Endodermal cell (in vitro differentiated cells): ENCODE measurements around the gene REXO1. TPM values are rescaled to one million over a fixed set of nuclear protein-coding genes. Genes with fewer than 3 reads are reported as not detected.
A peak's percentile ranks its signal among the peaks of the same experiment; 100 is the strongest.

Experiments used
- DNase-seq: peaks from one replicate; pipeline ENCODE4 v3.0.0-alpha.2; 2017
- H3K27ac ChIP-seq: 2 replicates; pipeline ENCODE4 v1.5.1; 2013; ENCODE audit warnings: mild to moderate bottlenecking, low read depth, low read length, moderate library complexity
- H3K27me3 ChIP-seq: 2 replicates; pipeline ENCODE4 v1.6.1; 2013; ENCODE audit warnings: mild to moderate bottlenecking, low read length, moderate library complexity; ENCODE audit not compliant: insufficient read depth, control insufficient read depth, poor library complexity, severe bottlenecking
- H3K36me3 ChIP-seq: 2 replicates; pipeline ENCODE4 v1.7.0; 2013; ENCODE audit warnings: mild to moderate bottlenecking, low read length, moderate library complexity; ENCODE audit not compliant: control insufficient read depth, insufficient read depth
- H3K4me1 ChIP-seq: one replicate; pipeline ENCODE4 v1.7.0; 2013; ENCODE audit warnings: low read length; ENCODE audit not compliant: control insufficient read depth, insufficient read depth
- H3K4me3 ChIP-seq: 2 replicates; pipeline ENCODE4 v1.5.1; 2013; ENCODE audit warnings: mild to moderate bottlenecking, low read length, moderate library complexity
- H3K9ac ChIP-seq: 2 replicates; pipeline ENCODE4 v1.6.1; 2013; ENCODE audit warnings: mild to moderate bottlenecking, low read length, moderate library complexity; ENCODE audit not compliant: poor library complexity, severe bottlenecking; ENCODE audit errors: extremely low read depth
- H3K9me3 ChIP-seq: 2 replicates; pipeline ENCODE4 v1.6.1; 2013; ENCODE audit warnings: mild to moderate bottlenecking, low read length, moderate library complexity; ENCODE audit not compliant: control insufficient read depth
- H3K27ac Mint-ChIP-seq: 2 replicates; pipeline ENCODE4 v1.8.0; 2020; ENCODE audit warnings: mixed read lengths
- H3K27me3 Mint-ChIP-seq: 2 replicates; pipeline ENCODE4 v1.8.0; 2021; ENCODE audit warnings: mild to moderate bottlenecking, mixed read lengths; ENCODE audit not compliant: insufficient read depth
- H3K36me3 Mint-ChIP-seq: 2 replicates; pipeline ENCODE4 v1.8.0; 2020; ENCODE audit warnings: low read depth, mixed read lengths
- H3K4me1 Mint-ChIP-seq: 2 replicates; pipeline ENCODE4 v1.8.0; 2020; ENCODE audit warnings: mixed read lengths
- H3K4me3 Mint-ChIP-seq: 2 replicates; pipeline ENCODE4 v1.8.0; 2020; ENCODE audit warnings: mild to moderate bottlenecking, moderate library complexity, mixed read lengths
- H3K9me3 Mint-ChIP-seq: 2 replicates; pipeline ENCODE4 v1.8.0; 2020; ENCODE audit warnings: mild to moderate bottlenecking, mixed read lengths
- WGBS, 2 experiments: methylation state at CpG; one replicate each; pipeline versions ENCODE4 v1.1.5 to v1.1.7; 2013; ENCODE audit warnings: missing lambda C conversion rate in 2 of 2, mixed read lengths in 1 of 2; ENCODE audit not compliant: insufficient coverage in 1 of 2, insufficient read length in 1 of 2; 5-methylcytosine and 5-hydroxymethylcytosine counted together
- total RNA-seq, 2 donors: library from RNA; stranded (reverse); fragmentation: NEBNext Ultra II Directional in 1 of 2; extraction: Animal tissue kit (Norgen Biotek cat#: 25700) in 1 of 2; gene quantifications; 2 replicates in 1 of 2; 3 replicates in 1 of 2; pipeline ENCODE4 v1.2.1, GENCODE V29; 2021
- TF ChIP-seq, protein P1 (sequence below): fragments of 200-600 bp; sonication (generic); conservative IDR thresholded peaks from 2 replicates; pipeline ENCODE4 v1.5.0; 2021; ENCODE audit warnings: antibody characterized with exemption, mild to moderate bottlenecking

The REXO1 gene
- total RNA-seq, 2 donors from 2014 or later: 51.6 to 56.4 TPM

GRCh38 chr19:1843646-1844394 lies 4.5 kb downstream of the REXO1 start:
- 91% methylated on average over 18 to 25 of the region's 25 CpGs for WGBS, 2 experiments
- no peak overlapping the region for H3K4me3 Mint-ChIP-seq
- peak overlapping the region; percentile 48 for H3K27ac Mint-ChIP-seq
- TF ChIP-seq, protein P1, sequence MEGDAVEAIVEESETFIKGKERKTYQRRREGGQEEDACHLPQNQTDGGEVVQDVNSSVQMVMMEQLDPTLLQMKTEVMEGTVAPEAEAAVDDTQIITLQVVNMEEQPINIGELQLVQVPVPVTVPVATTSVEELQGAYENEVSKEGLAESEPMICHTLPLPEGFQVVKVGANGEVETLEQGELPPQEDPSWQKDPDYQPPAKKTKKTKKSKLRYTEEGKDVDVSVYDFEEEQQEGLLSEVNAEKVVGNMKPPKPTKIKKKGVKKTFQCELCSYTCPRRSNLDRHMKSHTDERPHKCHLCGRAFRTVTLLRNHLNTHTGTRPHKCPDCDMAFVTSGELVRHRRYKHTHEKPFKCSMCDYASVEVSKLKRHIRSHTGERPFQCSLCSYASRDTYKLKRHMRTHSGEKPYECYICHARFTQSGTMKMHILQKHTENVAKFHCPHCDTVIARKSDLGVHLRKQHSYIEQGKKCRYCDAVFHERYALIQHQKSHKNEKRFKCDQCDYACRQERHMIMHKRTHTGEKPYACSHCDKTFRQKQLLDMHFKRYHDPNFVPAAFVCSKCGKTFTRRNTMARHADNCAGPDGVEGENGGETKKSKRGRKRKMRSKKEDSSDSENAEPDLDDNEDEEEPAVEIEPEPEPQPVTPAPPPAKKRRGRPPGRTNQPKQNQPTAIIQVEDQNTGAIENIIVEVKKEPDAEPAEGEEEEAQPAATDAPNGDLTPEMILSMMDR: peak; percentile 65
- Histone ChIP-seq H3K4me1 (peaks cover 3% of the 10 kb centered on the region), H3K4me3 (no peak overlapping the region), H3K36me3 (peaks cover 11% of the 10 kb centered on the region), H3K9me3 (no peaks in the 10 kb centered on the region), H3K9ac (no peak overlapping the region), H3K27me3 (no peaks in the 10 kb centered on the region), H3K27ac (no peak overlapping the region)
- H3K9me3 Mint-ChIP-seq: no peaks in the 10 kb centered on the region
- H3K36me3 Mint-ChIP-seq: peaks cover 1% of the 10 kb centered on the region
- peak; percentile 84 for DNase-seq
- H3K27me3 Mint-ChIP-seq: no peaks in the 10 kb centered on the region
- H3K4me1 Mint-ChIP-seq: peaks cover 9% of the 10 kb centered on the region

DNA sequence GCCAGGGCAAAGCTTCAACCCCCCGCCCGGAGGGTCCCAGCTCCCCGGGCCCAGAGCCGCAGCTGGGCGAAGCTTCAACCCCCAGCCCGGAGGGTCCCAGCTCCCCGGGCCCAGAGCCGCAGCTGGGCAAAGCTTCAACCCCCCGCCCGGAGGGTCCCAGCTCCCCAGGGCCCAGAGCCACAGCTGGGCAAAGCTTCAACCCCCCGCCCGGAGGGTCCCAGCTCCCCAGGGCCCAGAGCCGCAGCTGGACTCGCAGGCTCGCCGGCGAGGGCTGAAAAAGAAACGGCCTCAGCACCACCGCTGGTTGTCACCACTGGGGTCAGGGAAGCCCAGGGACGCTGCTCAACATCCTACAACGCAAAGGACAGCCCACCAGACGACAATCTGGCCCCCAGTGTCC lies 5.2 kb downstream of the REXO1 start:
- H3K27me3 Mint-ChIP-seq: no peaks in the 10 kb centered on the region
- H3K4me1 ChIP-seq: peaks cover 3% of the 10 kb centered on the region
- no peak overlapping the region for H3K27ac ChIP-seq
- TF ChIP-seq, protein P1: no peak
- H3K36me3 Mint-ChIP-seq: peaks cover 1% of the 10 kb centered on the region
- H3K4me1 Mint-ChIP-seq: peaks cover 8% of the 10 kb centered on the region
- peaks cover 11% of the 10 kb centered on the region for H3K36me3 ChIP-seq
- H3K27me3 ChIP-seq: no peaks in the 10 kb centered on the region
- 89 to 99% methylated on average over 11 to 22 of the region's 22 CpGs for WGBS, 2 experiments
- DNase-seq: no peak
- no peak overlapping the region for H3K4me3 Mint-ChIP-seq
- H3K9ac ChIP-seq: no peak overlapping the region
- no peak overlapping the region for H3K4me3 ChIP-seq
- H3K9me3 ChIP-seq: no peaks in the 10 kb centered on the region
- no peaks in the 10 kb centered on the region for H3K9me3 Mint-ChIP-seq
- H3K27ac Mint-ChIP-seq: no peak overlapping the region

GRCh38 chr19:1841209-1841924 lies 6.9 kb downstream of the REXO1 start:
- Mint-ChIP-seq H3K4me3 (no peak overlapping the region), H3K4me1 (no peaks in the 10 kb centered on the region), H3K27me3 (no peaks in the 10 kb centered on the region), H3K9me3 (no peaks in the 10 kb centered on the region), H3K27ac (no peak overlapping the region), H3K36me3 (peaks cover 1% of the 10 kb centered on the region)
- Histone ChIP-seq H3K27me3 (no peaks in the 10 kb centered on the region), H3K4me3 (no peak overlapping the region), H3K9me3 (no peaks in the 10 kb centered on the region), H3K4me1 (peaks cover 3% of the 10 kb centered on the region), H3K27ac (no peak overlapping the region), H3K36me3 (peaks cover 11% of the 10 kb centered on the region), H3K9ac (no peak overlapping the region)
- no peak for DNase-seq
- 91 to 94% methylated on average over 35 of the region's 35 CpGs for WGBS, 2 experiments
- TF ChIP-seq, protein P1: no peak
